ENCODE data around the gene ACTR6.

- TF ChIP-seq CTCF (conservative IDR thresholded peaks at IDR 0.05; ENCODE audit: low read length) (no peak), EZH2phosphoT487 (IDR thresholded peaks at IDR 0.05; ENCODE audit: borderline replicate concordance) (no peak)
These were observed 39.0 kb downstream of the ACTR6 start for GRCh38 chr12:100239589-100239988.

All from Loucy (cell line).